HCT116 (cell line): ENCODE measurements around the gene DARS1. TPM values are rescaled to one million over a fixed set of nuclear protein-coding genes. Genes with fewer than 3 reads are reported as not detected.

ENCODE experiments used
- ATAC-seq: fragments of 200-7000 bp; cut with Tn5 transposase; 2 replicates; pipeline ENCODE4 v1.9.1; 2020; ENCODE audit warnings: mild to moderate bottlenecking, moderate library complexity
- BruUV-seq: library from RNA; stranded (reverse); fragments of 400-500 nt; replicated peaks from 2 replicates; lab custom pipeline; 2021; lab: Mats Ljungman, UMichigan
- CTCF ChIA-PET: fragments of 300-600 bp; sonication (Branson Sonifier 250); formaldehyde crosslinking; loops from one replicate; lab custom pipeline; 2021; ENCODE audit warnings: antibody characterized with exemption; lab: Charles Lee
- POLR2A ChIA-PET: fragments of 300-600, 350-600 bp; sonication (Branson Sonifier 250); formaldehyde crosslinking; loops from one replicate; lab custom pipeline; 2021; ENCODE audit warnings: antibody characterized with exemption; lab: Charles Lee
- RAD21 ChIA-PET, 2 experiments: fragments of 300-600 bp; sonication (Branson Sonifier 250); formaldehyde crosslinking; loops; one replicate each; lab custom pipeline; 2023; ENCODE audit warnings: low total read pairs in 2 of 2; ENCODE audit not compliant: uncharacterized antibody in 2 of 2, unreplicated experiment in 2 of 2, low non-redundant PET in 1 of 2; lab: Charles Lee
- DNase-seq: peaks from one replicate; pipeline ENCODE4 v3.0.0-alpha.2; 2010; ENCODE audit warnings: low read depth, low spot score
- H2AFZ ChIP-seq: fragments of 200-600 bp; shearing (Covaris generic), sonication (generic); 2 replicates; pipeline ENCODE4 v1.6.1; 2017; ENCODE audit warnings: low read depth, mixed run types, mixed read lengths, antibody characterized with exemption, low read length; ENCODE audit not compliant: poor library complexity, severe bottlenecking
- H3K27ac ChIP-seq: 2 replicates; pipeline ENCODE4 v1.5.1; 2012; ENCODE audit warnings: low read depth, low read length
- H3K27me3 ChIP-seq: fragments of 200-600 bp; sonication (generic); 2 replicates; pipeline ENCODE4 v1.6.1; 2016; ENCODE audit warnings: mixed run types, low read length, mixed read lengths; ENCODE audit not compliant: insufficient read depth
- H3K36me3 ChIP-seq, 2 experiments: fragments of 200-500 bp in 1 of 2; fragments of 200-600 bp in 1 of 2; sonication (Bioruptor generic) in 1 of 2; sonication (generic) in 1 of 2; 2 replicates each; pipeline versions ENCODE4 v1.5.1 to v1.6.1; 2014 to 2016; ENCODE audit warnings: low read length in 2 of 2, inconsistent platforms in 1 of 2, mixed read lengths in 1 of 2, mixed run types in 1 of 2; ENCODE audit not compliant: insufficient read depth in 2 of 2, control insufficient read depth in 1 of 2
- H3K4me1 ChIP-seq, 2 experiments: fragments of 200-600 bp in 1 of 2; sonication (generic) in 1 of 2; 2 replicates each; pipeline versions ENCODE4 v1.5.1 to v1.6.1; 2012 to 2017; ENCODE audit warnings: low read length in 2 of 2, inconsistent platforms in 1 of 2, mild to moderate bottlenecking in 1 of 2, mixed read lengths in 1 of 2, mixed run types in 1 of 2, moderate library complexity in 1 of 2; ENCODE audit not compliant: insufficient read depth in 2 of 2, control insufficient read depth in 1 of 2
- H3K4me2 ChIP-seq: fragments of 200-600 bp; sonication (generic); 2 replicates; pipeline ENCODE4 v1.6.1; 2017; ENCODE audit warnings: mixed run types, low read length, mixed read lengths
- H3K4me3 ChIP-seq, 2 experiments: fragments of 200-600 bp in 1 of 2; sonication (generic) in 1 of 2; replicated peaks in 1 of 2; 2 replicates each; pipeline ENCODE4 v1.5.1; 2011 to 2016; ENCODE audit warnings: low read length in 2 of 2, control low read depth in 1 of 2, low read depth in 1 of 2, mild to moderate bottlenecking in 1 of 2, mixed read lengths in 1 of 2, mixed run types in 1 of 2
- H3K79me2 ChIP-seq: fragments of 200-600 bp; sonication (generic); 2 replicates; pipeline ENCODE4 v1.6.1; 2017; ENCODE audit warnings: mild to moderate bottlenecking, mixed run types, low read length, moderate library complexity, mixed read lengths; ENCODE audit not compliant: insufficient read depth
- H3K9ac ChIP-seq: fragments of 200-600 bp; sonication (generic); 2 replicates; pipeline ENCODE4 v1.6.1; 2016; ENCODE audit warnings: low read length, mixed read lengths
- H3K9me2 ChIP-seq: fragments of 200-600 bp; sonication (generic), shearing (Covaris generic); 2 replicates; pipeline ENCODE4 v1.6.1; 2017; ENCODE audit warnings: mixed run types, mild to moderate bottlenecking, moderate library complexity; ENCODE audit not compliant: insufficient read depth
- H3K9me3 ChIP-seq, 2 experiments: fragments of 200-500 bp in 1 of 2; fragments of 200-600 bp in 1 of 2; sonication (Bioruptor generic) in 1 of 2; sonication (generic) in 1 of 2; 2 replicates each; pipeline ENCODE4 v1.6.1; 2014 to 2017; ENCODE audit warnings: low read length in 2 of 2, mixed read lengths in 2 of 2, inconsistent platforms in 1 of 2, low read depth in 1 of 2, mild to moderate bottlenecking in 1 of 2, mixed run types in 1 of 2, moderate library complexity in 1 of 2; ENCODE audit not compliant: control insufficient read depth in 1 of 2, insufficient read depth in 1 of 2
- H4K20me1 ChIP-seq: fragments of 200-600 bp; sonication (generic), shearing (Covaris generic); 2 replicates; pipeline ENCODE4 v1.6.1; 2017; ENCODE audit warnings: mixed run types, mild to moderate bottlenecking, moderate library complexity; ENCODE audit not compliant: insufficient read depth
- CBX3 ChIP-seq: IDR thresholded peaks from 2 replicates; pipeline ENCODE4 v1.6.1; 2012; ENCODE audit warnings: low read depth
- FOSL1 ChIP-seq: IDR thresholded peaks from 2 replicates; pipeline ENCODE4 v1.6.1; 2012; ENCODE audit warnings: low read depth
- JUND ChIP-seq: IDR thresholded peaks from 2 replicates; pipeline ENCODE4 v1.6.1; 2012
- POLR2A ChIP-seq: IDR thresholded peaks from 2 replicates; pipeline ENCODE4 v1.7.0; 2011; ENCODE audit warnings: borderline replicate concordance; ENCODE audit not compliant: insufficient read depth, insufficient read length; ENCODE audit errors: extremely low read depth
- POLR2AphosphoS5 ChIP-seq: IDR thresholded peaks from 2 replicates; pipeline ENCODE4 v1.6.1; 2011; ENCODE audit warnings: mild to moderate bottlenecking, low read depth, low read length, moderate library complexity
- SIN3A ChIP-seq: IDR thresholded peaks from 2 replicates; pipeline ENCODE4 v1.6.1; 2012; ENCODE audit warnings: low read depth
- SP1 ChIP-seq: IDR thresholded peaks from 2 replicates; pipeline ENCODE4 v1.6.1; 2012; ENCODE audit warnings: low read depth
- YY1 ChIP-seq: IDR thresholded peaks from 2 replicates; pipeline ENCODE4 v1.6.1; 2011; ENCODE audit warnings: low read length, low read depth, moderate library complexity, mild to moderate bottlenecking; ENCODE audit not compliant: insufficient replicate concordance; ENCODE audit errors: extremely low read depth
- ZFX ChIP-seq: fragments of 450-650 bp; IDR thresholded peaks from 2 replicates; pipeline ENCODE4 v1.6.1; 2017
- ZNF274 ChIP-seq: fragments of 200-500 bp; sonication (Bioruptor generic); IDR thresholded peaks from 2 replicates; pipeline ENCODE4 v1.6.1; 2014; ENCODE audit warnings: mild to moderate bottlenecking, low read depth, low read length, inconsistent platforms
- intact Hi-C: fragments of 100-400 bp; cut with micrococcal nuclease; formaldehyde crosslinking; loops from 2 replicates; pipeline ENCODE4 v1.10.0; 2022
- total RNA-seq: library from RNA; stranded (reverse); gene quantifications from one replicate; pipeline ENCODE4 v1.2.1, GENCODE V29; 2021; ENCODE audit not compliant: unreplicated experiment
- TF ChIP-seq, protein P1 (sequence below): IDR thresholded peaks from 2 replicates; pipeline ENCODE4 v1.6.1; 2012; ENCODE audit warnings: low read depth
- TF ChIP-seq, protein P2 (sequence below): IDR thresholded peaks from 2 replicates; pipeline ENCODE4 v1.6.1; 2012
- TF ChIP-seq, protein P3 (sequence below): IDR thresholded peaks from 2 replicates; pipeline ENCODE4 v1.6.1; 2012

DARS1 gene
- total RNA-seq, 1 experiment from 2014 or later = 94.8 TPM

DNA sequence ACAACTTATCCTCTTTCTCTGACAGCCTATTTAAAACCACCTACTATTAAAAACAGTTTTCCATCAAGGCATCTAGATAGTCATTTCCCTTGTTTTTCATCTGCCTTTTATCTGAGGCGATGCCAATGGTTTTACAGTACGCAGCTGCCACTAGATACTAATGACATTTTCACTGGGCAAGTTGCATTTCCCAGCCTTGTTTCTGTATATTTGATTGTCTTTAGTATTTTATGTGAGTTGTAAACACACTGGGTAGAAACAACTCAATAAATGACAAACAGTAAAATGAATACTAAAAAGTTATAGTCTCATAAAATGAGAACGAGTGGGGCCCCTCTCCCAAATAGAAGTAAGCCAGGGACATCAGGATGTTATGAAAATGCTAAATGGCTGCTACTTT is 8.9 kb upstream of the DARS1 start:
- no peaks in the 10 kb centered on the region for H3K36me3 ChIP-seq
- CTCF ChIA-PET = no interaction called here
- BruUV-seq = no TSS peak

DNA sequence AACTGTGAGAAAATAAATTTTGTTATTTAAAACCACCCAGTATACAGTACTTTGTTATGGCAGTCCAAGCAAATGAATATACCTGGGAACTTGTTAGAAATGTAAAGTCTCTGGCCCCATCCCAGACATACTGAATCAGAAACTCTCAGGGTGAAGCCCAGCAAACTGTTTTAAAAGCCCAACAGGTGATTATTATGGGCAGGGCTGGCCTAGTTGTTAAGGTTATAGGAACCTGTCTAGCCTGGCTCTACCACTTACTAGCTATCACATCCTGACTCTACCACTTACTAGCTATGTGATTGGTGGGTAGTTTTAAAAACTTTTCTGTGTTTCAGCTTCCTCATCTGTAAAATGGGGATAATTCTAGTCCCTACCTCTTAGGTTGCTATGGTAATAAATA is 8.0 kb upstream of the DARS1 start:
- no peaks in the 10 kb centered on the region for H3K36me3 ChIP-seq
- intact Hi-C loops = no loop called here
- H2AFZ ChIP-seq = no peak overlapping the region
- no peak overlapping the region for H3K27ac ChIP-seq
- H3K4me1 ChIP-seq = no peaks in the 10 kb centered on the region
- no peaks in the 10 kb centered on the region for H3K27me3 ChIP-seq
- no peaks in the 10 kb centered on the region for H3K9me2 ChIP-seq
- H3K9me3 ChIP-seq = no peaks in the 10 kb centered on the region
- TF ChIP-seq, protein P1, sequence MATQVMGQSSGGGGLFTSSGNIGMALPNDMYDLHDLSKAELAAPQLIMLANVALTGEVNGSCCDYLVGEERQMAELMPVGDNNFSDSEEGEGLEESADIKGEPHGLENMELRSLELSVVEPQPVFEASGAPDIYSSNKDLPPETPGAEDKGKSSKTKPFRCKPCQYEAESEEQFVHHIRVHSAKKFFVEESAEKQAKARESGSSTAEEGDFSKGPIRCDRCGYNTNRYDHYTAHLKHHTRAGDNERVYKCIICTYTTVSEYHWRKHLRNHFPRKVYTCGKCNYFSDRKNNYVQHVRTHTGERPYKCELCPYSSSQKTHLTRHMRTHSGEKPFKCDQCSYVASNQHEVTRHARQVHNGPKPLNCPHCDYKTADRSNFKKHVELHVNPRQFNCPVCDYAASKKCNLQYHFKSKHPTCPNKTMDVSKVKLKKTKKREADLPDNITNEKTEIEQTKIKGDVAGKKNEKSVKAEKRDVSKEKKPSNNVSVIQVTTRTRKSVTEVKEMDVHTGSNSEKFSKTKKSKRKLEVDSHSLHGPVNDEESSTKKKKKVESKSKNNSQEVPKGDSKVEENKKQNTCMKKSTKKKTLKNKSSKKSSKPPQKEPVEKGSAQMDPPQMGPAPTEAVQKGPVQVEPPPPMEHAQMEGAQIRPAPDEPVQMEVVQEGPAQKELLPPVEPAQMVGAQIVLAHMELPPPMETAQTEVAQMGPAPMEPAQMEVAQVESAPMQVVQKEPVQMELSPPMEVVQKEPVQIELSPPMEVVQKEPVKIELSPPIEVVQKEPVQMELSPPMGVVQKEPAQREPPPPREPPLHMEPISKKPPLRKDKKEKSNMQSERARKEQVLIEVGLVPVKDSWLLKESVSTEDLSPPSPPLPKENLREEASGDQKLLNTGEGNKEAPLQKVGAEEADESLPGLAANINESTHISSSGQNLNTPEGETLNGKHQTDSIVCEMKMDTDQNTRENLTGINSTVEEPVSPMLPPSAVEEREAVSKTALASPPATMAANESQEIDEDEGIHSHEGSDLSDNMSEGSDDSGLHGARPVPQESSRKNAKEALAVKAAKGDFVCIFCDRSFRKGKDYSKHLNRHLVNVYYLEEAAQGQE = no peak
- TF ChIP-seq POLR2AphosphoS5 = no peak
- no peak for ATAC-seq
- no peak overlapping the region for H3K4me2 ChIP-seq
- RAD21 ChIA-PET = no interaction called here
- CTCF ChIA-PET = no interaction called here
- no peaks in the 10 kb centered on the region for H3K79me2 ChIP-seq
- no peak overlapping the region for H3K9ac ChIP-seq
- POLR2A ChIA-PET = interaction anchor here (0.8 kb wide), 1 partner anchor 8 kb away, joined by 3 read pairs; the partner anchor contains the start of gene DARS1
- no peak for DNase-seq
- H4K20me1 ChIP-seq = no peaks in the 10 kb centered on the region
- no TSS peak for BruUV-seq
- H3K4me3 ChIP-seq = no peak overlapping the region

More for the DNA sequence above, 8.9 kb upstream of the DARS1 start:
- POLR2A ChIA-PET = no interaction called here
- DNase-seq = no peak
- ATAC-seq = no peak
- no peak overlapping the region for H3K4me3 ChIP-seq
- no peak overlapping the region for H3K27ac ChIP-seq
- H3K79me2 ChIP-seq = no peaks in the 10 kb centered on the region
- H3K4me2 ChIP-seq = no peak overlapping the region
- no peaks in the 10 kb centered on the region for H3K4me1 ChIP-seq
- H4K20me1 ChIP-seq = no peaks in the 10 kb centered on the region
- H3K27me3 ChIP-seq = no peaks in the 10 kb centered on the region
- TF ChIP-seq, protein P2, sequence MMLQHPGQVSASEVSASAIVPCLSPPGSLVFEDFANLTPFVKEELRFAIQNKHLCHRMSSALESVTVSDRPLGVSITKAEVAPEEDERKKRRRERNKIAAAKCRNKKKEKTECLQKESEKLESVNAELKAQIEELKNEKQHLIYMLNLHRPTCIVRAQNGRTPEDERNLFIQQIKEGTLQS = no peak
- TF ChIP-seq YY1 (no peak), ZNF274 (no peak), CBX3 (no peak), FOSL1 (no peak), POLR2A (no peak), SP1 (no peak), JUND (no peak), ZFX (no peak), SIN3A (no peak)
- TF ChIP-seq, protein P3, sequence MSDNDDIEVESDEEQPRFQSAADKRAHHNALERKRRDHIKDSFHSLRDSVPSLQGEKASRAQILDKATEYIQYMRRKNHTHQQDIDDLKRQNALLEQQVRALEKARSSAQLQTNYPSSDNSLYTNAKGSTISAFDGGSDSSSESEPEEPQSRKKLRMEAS = no peak
- TF ChIP-seq, all 23 proteins: peak for 0
- intact Hi-C loops = no loop called here
- Histone ChIP-seq H2AFZ (no peak overlapping the region), H3K9ac (no peak overlapping the region), H3K9me3 (no peaks in the 10 kb centered on the region), H3K9me2 (no peaks in the 10 kb centered on the region)
- RAD21 ChIA-PET = no interaction called here
